HepG2 (cell line): ENCODE results near the gene STIP1. TPM values are rescaled to one million over a fixed set of nuclear protein-coding genes. Genes with fewer than 3 reads are reported as not detected.

ENCODE experiments used
- CBX5 ChIP-seq: sonication (generic); formaldehyde crosslinking; IDR thresholded peaks from 2 replicates; pipeline ENCODE4 v1.4.0; 2020; ENCODE audit warnings: missing genetic modification reagents, borderline replicate concordance
- FOSL2 ChIP-seq: sonication (generic); formaldehyde crosslinking; IDR thresholded peaks from 2 replicates; pipeline ENCODE4 v1.4.0; 2020; ENCODE audit warnings: missing genetic modification reagents
- HES4 ChIP-seq: sonication (generic); formaldehyde crosslinking; IDR thresholded peaks from 2 replicates; pipeline ENCODE4 v1.9.0; 2021; ENCODE audit warnings: mild to moderate bottlenecking, missing genetic modification reagents, borderline replicate concordance
- MEIS2 ChIP-seq: sonication (generic); formaldehyde crosslinking; IDR thresholded peaks from 2 replicates; pipeline ENCODE4 v1.9.0; 2021; ENCODE audit warnings: mild to moderate bottlenecking, missing genetic modification reagents
- NR2F2 ChIP-seq: IDR thresholded peaks from 2 replicates; pipeline ENCODE4 v1.6.1; 2012; ENCODE audit warnings: low read depth, inconsistent platforms, borderline replicate concordance
- PHF21A ChIP-seq: sonication (generic); formaldehyde crosslinking; IDR thresholded peaks from 2 replicates; pipeline ENCODE4 v1.5.0; 2020; ENCODE audit warnings: mild to moderate bottlenecking, missing genetic modification reagents
- RAD21 ChIP-seq: fragments of 450-650 bp; formaldehyde crosslinking; IDR thresholded peaks from 2 replicates; pipeline ENCODE4 v1.5.0; 2020; ENCODE audit warnings: mild to moderate bottlenecking
- SKI ChIP-seq: fragments of 450-650 bp; IDR thresholded peaks from one replicate; pipeline ENCODE4 v1.6.1; 2018; ENCODE audit warnings: mild to moderate bottlenecking; ENCODE audit not compliant: partially characterized antibody
- ZBTB20 ChIP-seq: sonication (generic); formaldehyde crosslinking; IDR thresholded peaks from 2 replicates; pipeline ENCODE4 v1.8.1; 2023; ENCODE audit warnings: missing genetic modification reagents, low read depth, mild to moderate bottlenecking, borderline replicate concordance
- ZNF33B ChIP-seq: sonication (generic); formaldehyde crosslinking; IDR thresholded peaks from 2 replicates; pipeline ENCODE4 v1.5.1; 2020; ENCODE audit warnings: mild to moderate bottlenecking, missing genetic modification reagents
- ZNF383 ChIP-seq: sonication (generic); formaldehyde crosslinking; IDR thresholded peaks from 2 replicates; pipeline ENCODE4 v1.4.0; 2020; ENCODE audit warnings: missing genetic modification reagents, mild to moderate bottlenecking, borderline replicate concordance
- ZNF773 ChIP-seq: sonication (generic); formaldehyde crosslinking; IDR thresholded peaks from 2 replicates; pipeline ENCODE4 v1.4.0; 2020; ENCODE audit warnings: missing genetic modification reagents, borderline replicate concordance
- polyA plus RNA-seq, 8 experiments: library from polyadenylated mRNA; depleted of rRNA in 3 of 8; stranded (reverse) in 7 of 8; unstranded in 1 of 8; fragments of >200 nt; fragmentation: Illumina TruSeq in 4 of 8; extraction: Trizol in 4 of 8; gene quantifications; 2 replicates each; pipeline versions ENCODE4 v1.2.1 to v1.2.3, GENCODE V29; 2011 to 2016; ENCODE audit warnings: low read depth in 4 of 8, missing spikeins in 1 of 8, mixed read lengths in 1 of 8; ENCODE audit not compliant: insufficient read depth in 1 of 8
- total RNA-seq, 5 experiments: library from RNA; depleted of rRNA; stranded (reverse); fragments of >200 nt; fragmentation: Illumina TruSeq; extraction: Trizol; gene quantifications; 2 replicates each; pipeline ENCODE4 v1.2.3, GENCODE V29; 2016; ENCODE audit warnings: low read depth in 1 of 5
- TF ChIP-seq, protein P1 (sequence below): IDR thresholded peaks from 2 replicates; pipeline ENCODE4 v1.6.1; 2016; ENCODE audit warnings: mild to moderate bottlenecking, missing biosample characterization, missing genetic modification reagents
- TF ChIP-seq, protein P2 (sequence below): sonication (generic); formaldehyde crosslinking; IDR thresholded peaks from 2 replicates; pipeline ENCODE4 v1.4.0; 2020; ENCODE audit warnings: missing genetic modification reagents
- TF ChIP-seq, protein P3 (sequence below): conservative IDR thresholded peaks from 2 replicates; pipeline ENCODE4 v1.6.1; 2018; ENCODE audit warnings: missing genetic modification reagents
- TF ChIP-seq, protein P4 (sequence below): sonication (generic); formaldehyde crosslinking; IDR thresholded peaks from 2 replicates; pipeline ENCODE4 v1.8.0; 2022; ENCODE audit warnings: low read depth, missing genetic modification reagents
- TF ChIP-seq, protein P5 (sequence below): IDR thresholded peaks from 2 replicates; pipeline ENCODE4 v1.6.1; 2016; ENCODE audit warnings: missing genetic modification reagents, missing compliant biosample characterization
- TF ChIP-seq, protein P6 (sequence below): sonication (generic); formaldehyde crosslinking; IDR thresholded peaks from 2 replicates; pipeline ENCODE4 v1.4.0; 2020; ENCODE audit warnings: missing genetic modification reagents, mild to moderate bottlenecking, borderline replicate concordance

STIP1 gene
- total and polyA plus RNA-seq, 2 of the 13 experiments (the other 11 are each of a cell fraction or from before 2014, with no cell fraction given): 81.1 to 217 TPM

DNA sequence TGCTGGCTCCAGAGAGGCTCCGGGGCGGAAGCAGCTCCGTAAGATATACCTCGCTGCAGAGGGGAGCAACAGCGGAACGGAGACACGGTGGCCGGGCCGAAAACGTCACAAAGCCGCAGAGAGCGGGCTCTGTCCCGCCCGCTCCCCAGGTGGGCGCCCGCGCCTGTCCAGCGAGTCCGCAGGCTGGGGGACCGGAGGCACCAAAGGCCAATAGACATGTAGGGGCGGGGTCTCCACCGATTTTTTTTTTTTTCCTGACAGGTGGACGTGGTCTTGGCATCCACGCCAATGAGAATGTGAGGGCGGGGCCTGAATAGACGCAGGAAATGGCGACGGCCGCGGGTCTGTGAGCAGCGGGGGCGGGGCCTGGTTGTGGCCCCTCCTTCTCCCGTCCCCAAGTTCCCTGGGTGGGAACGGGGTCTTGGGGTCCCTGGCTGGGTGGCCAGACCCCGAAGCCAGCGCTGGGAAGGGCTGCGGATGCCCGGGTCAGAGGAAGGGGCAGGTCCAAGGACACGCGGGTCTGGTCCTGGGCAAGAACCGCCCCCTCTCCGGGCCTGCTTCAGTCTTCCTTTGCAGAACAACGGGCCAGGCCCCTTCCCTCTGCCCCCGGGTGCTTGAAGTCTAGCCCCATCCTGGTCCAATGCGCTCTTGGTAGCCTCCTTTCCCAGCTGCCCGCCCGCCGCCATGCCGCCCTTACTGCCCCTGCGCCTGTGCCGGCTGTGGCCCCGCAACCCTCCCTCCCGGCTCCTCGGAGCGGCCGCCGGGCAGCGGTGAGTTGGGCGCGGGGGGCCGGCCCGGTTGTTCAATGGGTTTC, 44.4 kb downstream of the STIP1 start, which contains the start of gene DNAJC4 (continued):
- TF ChIP-seq, protein P1, sequence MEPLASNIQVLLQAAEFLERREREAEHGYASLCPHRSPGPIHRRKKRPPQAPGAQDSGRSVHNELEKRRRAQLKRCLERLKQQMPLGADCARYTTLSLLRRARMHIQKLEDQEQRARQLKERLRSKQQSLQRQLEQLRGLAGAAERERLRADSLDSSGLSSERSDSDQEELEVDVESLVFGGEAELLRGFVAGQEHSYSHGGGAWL (CRISPR knock-in tag): no peak; the same call in 1 of the 2 replicates
- TF ChIP-seq, protein P2, sequence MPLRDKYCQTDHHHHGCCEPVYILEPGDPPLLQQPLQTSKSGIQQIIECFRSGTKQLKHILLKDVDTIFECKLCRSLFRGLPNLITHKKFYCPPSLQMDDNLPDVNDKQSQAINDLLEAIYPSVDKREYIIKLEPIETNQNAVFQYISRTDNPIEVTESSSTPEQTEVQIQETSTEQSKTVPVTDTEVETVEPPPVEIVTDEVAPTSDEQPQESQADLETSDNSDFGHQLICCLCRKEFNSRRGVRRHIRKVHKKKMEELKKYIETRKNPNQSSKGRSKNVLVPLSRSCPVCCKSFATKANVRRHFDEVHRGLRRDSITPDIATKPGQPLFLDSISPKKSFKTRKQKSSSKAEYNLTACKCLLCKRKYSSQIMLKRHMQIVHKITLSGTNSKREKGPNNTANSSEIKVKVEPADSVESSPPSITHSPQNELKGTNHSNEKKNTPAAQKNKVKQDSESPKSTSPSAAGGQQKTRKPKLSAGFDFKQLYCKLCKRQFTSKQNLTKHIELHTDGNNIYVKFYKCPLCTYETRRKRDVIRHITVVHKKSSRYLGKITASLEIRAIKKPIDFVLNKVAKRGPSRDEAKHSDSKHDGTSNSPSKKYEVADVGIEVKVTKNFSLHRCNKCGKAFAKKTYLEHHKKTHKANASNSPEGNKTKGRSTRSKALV (CRISPR knock-in tag): peak; percentile 39; the same call in 1 of the 2 replicates
- TF ChIP-seq FOSL2 (CRISPR knock-in tag): peak; percentile 24; the same call in 1 of the 2 replicates
- peak; percentile 25 for TF ChIP-seq SKI
- no peak for TF ChIP-seq HES4 (CRISPR knock-in tag)
- TF ChIP-seq, protein P3, sequence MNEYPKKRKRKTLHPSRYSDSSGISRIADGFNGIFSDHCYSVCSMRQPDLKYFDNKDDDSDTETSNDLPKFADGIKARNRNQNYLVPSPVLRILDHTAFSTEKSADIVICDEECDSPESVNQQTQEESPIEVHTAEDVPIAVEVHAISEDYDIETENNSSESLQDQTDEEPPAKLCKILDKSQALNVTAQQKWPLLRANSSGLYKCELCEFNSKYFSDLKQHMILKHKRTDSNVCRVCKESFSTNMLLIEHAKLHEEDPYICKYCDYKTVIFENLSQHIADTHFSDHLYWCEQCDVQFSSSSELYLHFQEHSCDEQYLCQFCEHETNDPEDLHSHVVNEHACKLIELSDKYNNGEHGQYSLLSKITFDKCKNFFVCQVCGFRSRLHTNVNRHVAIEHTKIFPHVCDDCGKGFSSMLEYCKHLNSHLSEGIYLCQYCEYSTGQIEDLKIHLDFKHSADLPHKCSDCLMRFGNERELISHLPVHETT (CRISPR knock-in tag): no peak; the same call in 1 of the 2 replicates
- TF ChIP-seq ZBTB20: 0 out of 2 replicates have a peak, but pooled peaks have one; percentile 17
- peak; percentile 85 for TF ChIP-seq MEIS2 (CRISPR knock-in tag)
- TF ChIP-seq NR2F2: peak; percentile 36; the same call in 1 of the 2 replicates
- TF ChIP-seq, protein P4, sequence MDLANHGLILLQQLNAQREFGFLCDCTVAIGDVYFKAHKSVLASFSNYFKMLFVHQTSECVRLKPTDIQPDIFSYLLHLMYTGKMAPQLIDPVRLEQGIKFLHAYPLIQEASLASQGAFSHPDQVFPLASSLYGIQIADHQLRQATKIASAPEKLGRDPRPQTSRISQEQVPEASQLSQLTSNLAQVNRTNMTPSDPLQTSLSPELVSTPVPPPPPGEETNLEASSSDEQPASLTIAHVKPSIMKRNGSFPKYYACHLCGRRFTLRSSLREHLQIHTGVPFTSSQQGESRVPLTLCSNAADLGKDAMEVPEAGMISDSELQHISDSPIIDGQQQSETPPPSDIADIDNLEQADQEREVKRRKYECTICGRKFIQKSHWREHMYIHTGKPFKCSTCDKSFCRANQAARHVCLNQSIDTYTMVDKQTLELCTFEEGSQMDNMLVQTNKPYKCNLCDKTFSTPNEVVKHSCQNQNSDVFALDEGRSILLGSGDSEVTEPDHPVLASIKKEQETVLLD: peak; percentile 49; the same call in 1 of the 2 replicates
- TF ChIP-seq, protein P5, sequence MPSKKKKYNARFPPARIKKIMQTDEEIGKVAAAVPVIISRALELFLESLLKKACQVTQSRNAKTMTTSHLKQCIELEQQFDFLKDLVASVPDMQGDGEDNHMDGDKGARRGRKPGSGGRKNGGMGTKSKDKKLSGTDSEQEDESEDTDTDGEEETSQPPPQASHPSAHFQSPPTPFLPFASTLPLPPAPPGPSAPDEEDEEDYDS (CRISPR knock-in tag): peak; percentile 41
- 0 out of 2 replicates have a peak, but pooled peaks have one; percentile 9 for TF ChIP-seq ZNF33B (CRISPR knock-in tag)
- TF ChIP-seq ZNF773 (CRISPR knock-in tag): no peak
- TF ChIP-seq PHF21A (CRISPR knock-in tag): no peak; the same call in 1 of the 2 replicates
- no peak for TF ChIP-seq ZNF383 (CRISPR knock-in tag)
- TF ChIP-seq CBX5: no peak
- TF ChIP-seq RAD21: no peak
- TF ChIP-seq, protein P6, sequence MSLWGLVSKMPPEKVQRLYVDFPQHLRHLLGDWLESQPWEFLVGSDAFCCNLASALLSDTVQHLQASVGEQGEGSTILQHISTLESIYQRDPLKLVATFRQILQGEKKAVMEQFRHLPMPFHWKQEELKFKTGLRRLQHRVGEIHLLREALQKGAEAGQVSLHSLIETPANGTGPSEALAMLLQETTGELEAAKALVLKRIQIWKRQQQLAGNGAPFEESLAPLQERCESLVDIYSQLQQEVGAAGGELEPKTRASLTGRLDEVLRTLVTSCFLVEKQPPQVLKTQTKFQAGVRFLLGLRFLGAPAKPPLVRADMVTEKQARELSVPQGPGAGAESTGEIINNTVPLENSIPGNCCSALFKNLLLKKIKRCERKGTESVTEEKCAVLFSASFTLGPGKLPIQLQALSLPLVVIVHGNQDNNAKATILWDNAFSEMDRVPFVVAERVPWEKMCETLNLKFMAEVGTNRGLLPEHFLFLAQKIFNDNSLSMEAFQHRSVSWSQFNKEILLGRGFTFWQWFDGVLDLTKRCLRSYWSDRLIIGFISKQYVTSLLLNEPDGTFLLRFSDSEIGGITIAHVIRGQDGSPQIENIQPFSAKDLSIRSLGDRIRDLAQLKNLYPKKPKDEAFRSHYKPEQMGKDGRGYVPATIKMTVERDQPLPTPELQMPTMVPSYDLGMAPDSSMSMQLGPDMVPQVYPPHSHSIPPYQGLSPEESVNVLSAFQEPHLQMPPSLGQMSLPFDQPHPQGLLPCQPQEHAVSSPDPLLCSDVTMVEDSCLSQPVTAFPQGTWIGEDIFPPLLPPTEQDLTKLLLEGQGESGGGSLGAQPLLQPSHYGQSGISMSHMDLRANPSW (CRISPR knock-in tag): peak; percentile 82; the same call in 1 of the 2 replicates
